Activated CD4-positive, alpha-beta T cell treated with anti-CD3 and anti-CD28 coated beads, Interleukin-2, amount 10 ng/mL, durations not matched to agents 7 days and 5 days (primary cell): ENCODE data around the gene PRR20A. TPM values are rescaled to one million over a fixed set of nuclear protein-coding genes. Genes with fewer than 3 reads are reported as not detected.

Experiments
- total RNA-seq, 2 experiments: library from RNA; stranded (reverse); gene quantifications; one replicate each; pipeline ENCODE4 v1.2.3, GENCODE V29; 2021

The PRR20A gene
- total RNA-seq, 2 experiments from 2014 or later, result not detected

Other genes starting within 250 kb of the PRR20A start
- not detected for gene PRR20B, start 6.6 kb downstream of the PRR20A start, total RNA-seq
- gene PRR20C, start 13.1 kb downstream of the PRR20A start, total RNA-seq, result not detected
- not detected for gene PRR20D, start 19.7 kb downstream of the PRR20A start, total RNA-seq
- not detected for gene PRR20E, start 26.3 kb downstream of the PRR20A start, total RNA-seq